Panc1 (cell line): Measurements from ENCODE around the gene IL17RE. TPM values are rescaled to one million over a fixed set of nuclear protein-coding genes. Genes with fewer than 3 reads are reported as not detected.
A peak's percentile ranks its signal among the peaks of the same experiment; 100 is the strongest.

Experiments used
- ATAC-seq: fragments of 200-7000 bp; cut with Tn5 transposase; 2 replicates; pipeline ENCODE4 v1.9.1; 2020; ENCODE audit warnings: mild to moderate bottlenecking, moderate library complexity
- BruUV-seq: library from RNA; stranded (reverse); fragments of 400-500 nt; replicated peaks from 2 replicates; lab custom pipeline; 2021; lab: Mats Ljungman, UMichigan
- CTCF ChIA-PET: fragments of 300-600 bp; sonication (Branson Sonifier 250); formaldehyde crosslinking; loops from one replicate; lab custom pipeline; 2022; ENCODE audit warnings: antibody characterized with exemption; lab: Charles Lee
- POLR2A ChIA-PET: fragments of 300-600 bp; sonication (Branson Sonifier 250); formaldehyde crosslinking; loops from one replicate; lab custom pipeline; 2022; ENCODE audit warnings: antibody characterized with exemption; lab: Charles Lee
- DNase-seq: peaks from one replicate; pipeline ENCODE4 v3.0.0-alpha.2; 2010; ENCODE audit warnings: low read depth, low spot score
- H3K27ac ChIP-seq: 2 replicates; pipeline ENCODE4 v1.5.1; 2011; ENCODE audit warnings: mild to moderate bottlenecking, low read length, inconsistent platforms
- H3K27me3 ChIP-seq: fragments of 200-500 bp; sonication (Bioruptor generic); 2 replicates; pipeline ENCODE4 v1.6.0; 2014; ENCODE audit warnings: low read length, inconsistent platforms; ENCODE audit not compliant: control insufficient read depth, insufficient read depth
- H3K36me3 ChIP-seq: fragments of 200-500 bp; sonication (Bioruptor generic); 2 replicates; pipeline ENCODE4 v1.5.1; 2014; ENCODE audit warnings: inconsistent platforms, mild to moderate bottlenecking, low read length, moderate library complexity; ENCODE audit not compliant: control insufficient read depth, insufficient read depth
- H3K4me1 ChIP-seq: 2 replicates; pipeline ENCODE4 v1.5.1; 2011; ENCODE audit warnings: inconsistent platforms, mild to moderate bottlenecking, low read length, moderate library complexity; ENCODE audit not compliant: control insufficient read depth, insufficient read depth
- H3K4me3 ChIP-seq, 2 experiments: 2 replicates each; pipeline ENCODE4 v1.5.1; 2011 to 2012; ENCODE audit warnings: low read depth in 2 of 2, low read length in 2 of 2, mild to moderate bottlenecking in 2 of 2, inconsistent platforms in 1 of 2, moderate library complexity in 1 of 2
- H3K9me3 ChIP-seq: fragments of 200-500 bp; sonication (Bioruptor generic); 2 replicates; pipeline ENCODE4 v1.5.1; 2014; ENCODE audit warnings: low read depth, mild to moderate bottlenecking, inconsistent platforms, low read length, moderate library complexity; ENCODE audit not compliant: control insufficient read depth, insufficient read depth
- POLR2AphosphoS5 ChIP-seq: IDR thresholded peaks from 2 replicates; pipeline ENCODE4 v1.6.1; 2012; ENCODE audit warnings: mild to moderate bottlenecking, low read depth, low read length, moderate library complexity
- SIN3A ChIP-seq: IDR thresholded peaks from 2 replicates; pipeline ENCODE4 v1.6.1; 2012; ENCODE audit warnings: low read depth, mild to moderate bottlenecking, low read length, moderate library complexity, borderline replicate concordance; ENCODE audit not compliant: insufficient read depth
- TCF7L2 ChIP-seq: IDR thresholded peaks from 2 replicates; pipeline ENCODE4 v1.6.1; 2011; ENCODE audit warnings: mild to moderate bottlenecking, low read depth, low read length, inconsistent platforms
- in situ Hi-C: cut with HindIII; loops from 2 replicates; pipeline ENCODE4 v1.10.0; 2016; ENCODE audit warnings: low sequenced_read_pairs, low pct_unique_long_range_greater_than_20kb
- intact Hi-C: fragments of 100-400 bp; cut with micrococcal nuclease; formaldehyde crosslinking; loops from one replicate; pipeline ENCODE4 v1.10.0; 2022; ENCODE audit not compliant: unreplicated experiment
- total RNA-seq: library from RNA; stranded (reverse); gene quantifications from one replicate; pipeline ENCODE4 v1.2.1, GENCODE V29; 2021; ENCODE audit not compliant: unreplicated experiment
- TF ChIP-seq, protein P1 (sequence below): fragments of 450-650 bp; IDR thresholded peaks from 2 replicates; pipeline ENCODE4 v1.5.1; 2017; ENCODE audit warnings: mild to moderate bottlenecking
- TF ChIP-seq, protein P2 (sequence below), 2 experiments: IDR thresholded peaks; 2 replicates each; pipeline ENCODE4 v1.6.1; 2011 to 2012; ENCODE audit warnings: low read depth in 2 of 2, control low read depth in 1 of 2, low read length in 1 of 2, mild to moderate bottlenecking in 1 of 2, moderate library complexity in 1 of 2; ENCODE audit not compliant: insufficient read depth in 1 of 2

The IL17RE gene
- total RNA-seq, 1 experiment from 2014 or later = 1.1 TPM

DNA sequence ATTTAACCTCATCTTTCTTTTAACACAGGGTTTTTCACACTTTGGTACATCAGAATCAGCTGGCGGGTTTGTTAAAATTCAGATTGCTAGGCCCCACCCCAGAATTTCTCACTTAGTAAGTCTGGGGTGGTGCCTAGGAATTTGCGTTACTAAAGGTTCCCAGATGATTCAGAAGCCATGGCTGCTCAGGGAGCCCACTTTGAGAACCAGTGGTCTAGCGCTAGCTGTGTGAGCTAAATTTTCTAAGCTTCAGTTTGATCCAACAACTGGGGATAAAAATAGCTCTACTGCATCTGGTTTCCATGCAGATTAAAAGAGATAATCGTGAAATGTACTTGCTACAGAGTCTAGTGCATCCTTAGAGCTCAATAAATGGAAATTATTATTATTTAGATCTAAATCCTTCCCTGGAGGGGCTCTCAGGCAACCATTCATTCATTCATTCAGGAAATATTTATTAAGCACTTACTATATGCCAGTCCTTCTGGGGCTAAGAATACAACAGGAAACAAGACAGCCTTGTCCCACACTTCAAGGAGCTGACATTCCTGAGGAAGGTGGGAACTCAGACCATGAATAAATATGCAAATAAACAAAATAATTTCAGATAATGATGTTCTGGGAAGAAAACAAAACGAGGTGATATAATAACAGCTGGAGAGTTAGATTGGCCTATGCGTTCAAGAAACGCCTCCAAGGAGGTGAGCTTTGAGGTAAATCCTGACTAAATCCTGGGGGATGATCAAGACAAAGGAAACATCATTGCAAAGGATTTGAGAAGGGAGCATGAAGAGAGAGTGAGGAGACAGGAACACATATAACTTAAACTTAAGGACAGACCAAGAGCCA is 18.7 kb upstream of the IL17RE start:
- Histone ChIP-seq H3K4me3 (no peak overlapping the region), H3K27me3 (no peaks in the 10 kb centered on the region), H3K36me3 (no peaks in the 10 kb centered on the region), H3K27ac (0 out of 2 replicates have a peak overlapping the region, but pooled peaks have one; percentile 48), H3K9me3 (no peaks in the 10 kb centered on the region), H3K4me1 (peaks cover 12% of the 10 kb centered on the region)
- DNase-seq = no peak
- ChIA-PET CTCF (interaction anchor here (0.6 kb wide), 1 partner anchor 32 kb away, joined by 5 read pairs; no protein-coding TSS in a partner anchor), POLR2A (no interaction called here)
- in situ Hi-C loops = no loop called here
- BruUV-seq = no TSS peak
- intact Hi-C loops = no loop called here
- ATAC-seq = 0 out of 2 replicates have a peak, but pooled peaks have one; percentile 14
- no peak for TF ChIP-seq POLR2AphosphoS5
- TF ChIP-seq, protein P1, sequence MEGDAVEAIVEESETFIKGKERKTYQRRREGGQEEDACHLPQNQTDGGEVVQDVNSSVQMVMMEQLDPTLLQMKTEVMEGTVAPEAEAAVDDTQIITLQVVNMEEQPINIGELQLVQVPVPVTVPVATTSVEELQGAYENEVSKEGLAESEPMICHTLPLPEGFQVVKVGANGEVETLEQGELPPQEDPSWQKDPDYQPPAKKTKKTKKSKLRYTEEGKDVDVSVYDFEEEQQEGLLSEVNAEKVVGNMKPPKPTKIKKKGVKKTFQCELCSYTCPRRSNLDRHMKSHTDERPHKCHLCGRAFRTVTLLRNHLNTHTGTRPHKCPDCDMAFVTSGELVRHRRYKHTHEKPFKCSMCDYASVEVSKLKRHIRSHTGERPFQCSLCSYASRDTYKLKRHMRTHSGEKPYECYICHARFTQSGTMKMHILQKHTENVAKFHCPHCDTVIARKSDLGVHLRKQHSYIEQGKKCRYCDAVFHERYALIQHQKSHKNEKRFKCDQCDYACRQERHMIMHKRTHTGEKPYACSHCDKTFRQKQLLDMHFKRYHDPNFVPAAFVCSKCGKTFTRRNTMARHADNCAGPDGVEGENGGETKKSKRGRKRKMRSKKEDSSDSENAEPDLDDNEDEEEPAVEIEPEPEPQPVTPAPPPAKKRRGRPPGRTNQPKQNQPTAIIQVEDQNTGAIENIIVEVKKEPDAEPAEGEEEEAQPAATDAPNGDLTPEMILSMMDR = no peak
- TF ChIP-seq, protein P2, sequence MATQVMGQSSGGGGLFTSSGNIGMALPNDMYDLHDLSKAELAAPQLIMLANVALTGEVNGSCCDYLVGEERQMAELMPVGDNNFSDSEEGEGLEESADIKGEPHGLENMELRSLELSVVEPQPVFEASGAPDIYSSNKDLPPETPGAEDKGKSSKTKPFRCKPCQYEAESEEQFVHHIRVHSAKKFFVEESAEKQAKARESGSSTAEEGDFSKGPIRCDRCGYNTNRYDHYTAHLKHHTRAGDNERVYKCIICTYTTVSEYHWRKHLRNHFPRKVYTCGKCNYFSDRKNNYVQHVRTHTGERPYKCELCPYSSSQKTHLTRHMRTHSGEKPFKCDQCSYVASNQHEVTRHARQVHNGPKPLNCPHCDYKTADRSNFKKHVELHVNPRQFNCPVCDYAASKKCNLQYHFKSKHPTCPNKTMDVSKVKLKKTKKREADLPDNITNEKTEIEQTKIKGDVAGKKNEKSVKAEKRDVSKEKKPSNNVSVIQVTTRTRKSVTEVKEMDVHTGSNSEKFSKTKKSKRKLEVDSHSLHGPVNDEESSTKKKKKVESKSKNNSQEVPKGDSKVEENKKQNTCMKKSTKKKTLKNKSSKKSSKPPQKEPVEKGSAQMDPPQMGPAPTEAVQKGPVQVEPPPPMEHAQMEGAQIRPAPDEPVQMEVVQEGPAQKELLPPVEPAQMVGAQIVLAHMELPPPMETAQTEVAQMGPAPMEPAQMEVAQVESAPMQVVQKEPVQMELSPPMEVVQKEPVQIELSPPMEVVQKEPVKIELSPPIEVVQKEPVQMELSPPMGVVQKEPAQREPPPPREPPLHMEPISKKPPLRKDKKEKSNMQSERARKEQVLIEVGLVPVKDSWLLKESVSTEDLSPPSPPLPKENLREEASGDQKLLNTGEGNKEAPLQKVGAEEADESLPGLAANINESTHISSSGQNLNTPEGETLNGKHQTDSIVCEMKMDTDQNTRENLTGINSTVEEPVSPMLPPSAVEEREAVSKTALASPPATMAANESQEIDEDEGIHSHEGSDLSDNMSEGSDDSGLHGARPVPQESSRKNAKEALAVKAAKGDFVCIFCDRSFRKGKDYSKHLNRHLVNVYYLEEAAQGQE (IDR thresholded peaks at IDR 0.05; ENCODE audit: insufficient read depth in 1 of 2, low read depth in 2 of 2, low read length in 1 of 2) = no peak
- no peak for TF ChIP-seq SIN3A
- TF ChIP-seq TCF7L2 = no peak

DNA sequence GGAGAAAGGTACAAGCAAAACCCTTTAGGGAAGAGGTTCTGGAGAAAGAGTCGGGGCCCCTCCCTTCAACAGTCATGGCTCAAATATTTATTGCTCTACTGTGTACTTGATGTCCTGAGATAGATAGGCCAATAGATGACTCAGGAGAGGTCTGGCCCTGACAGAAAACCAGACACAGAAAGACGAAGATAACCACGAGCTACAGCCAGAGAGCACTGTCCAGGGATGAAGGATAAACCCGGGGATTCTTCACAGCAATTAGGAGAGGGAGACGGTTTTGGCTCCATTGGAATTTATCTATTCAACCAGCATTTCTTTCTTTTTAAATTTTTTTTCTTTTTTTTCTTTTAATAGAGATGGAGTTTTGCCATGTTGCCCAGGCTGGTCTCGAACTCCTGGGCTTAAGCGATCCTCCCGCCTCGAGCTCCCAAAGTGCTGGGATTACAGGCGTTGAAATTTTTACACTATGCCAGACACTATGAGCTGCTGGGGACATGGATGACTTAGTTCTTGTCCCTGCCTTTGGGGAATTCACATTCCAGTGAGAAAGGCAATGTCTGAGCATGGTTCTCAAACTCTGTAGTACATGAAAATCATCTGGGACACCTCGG is 18.0 kb upstream of the IL17RE start:
- no peak overlapping the region for H3K27ac ChIP-seq
- ChIA-PET CTCF (interaction anchor here (0.5 kb wide), 1 partner anchor 19 kb away, joined by 3 read pairs; no protein-coding TSS in a partner anchor), POLR2A (interaction anchor here (0.6 kb wide), 1 partner anchor 155 kb away, joined by 11 read pairs; no protein-coding TSS in a partner anchor)
- no peaks in the 10 kb centered on the region for H3K9me3 ChIP-seq
- intact Hi-C loops (no loop called here), in situ Hi-C loops (no loop called here)
- peak; percentile 94 for ATAC-seq
- H3K36me3 ChIP-seq = no peaks in the 10 kb centered on the region
- peak; percentile 41 for DNase-seq
- BruUV-seq = no TSS peak
- no peak for TF ChIP-seq SIN3A
- TF ChIP-seq, protein P1 = no peak
- no peak for TF ChIP-seq TCF7L2
- TF ChIP-seq POLR2AphosphoS5 = no peak
- TF ChIP-seq, protein P2 (IDR thresholded peaks at IDR 0.05; ENCODE audit: insufficient read depth in 1 of 2, low read depth in 2 of 2, low read length in 1 of 2) = no peak
- H3K27me3 ChIP-seq = no peaks in the 10 kb centered on the region
- peaks cover 12% of the 10 kb centered on the region for H3K4me1 ChIP-seq
- no peak overlapping the region for H3K4me3 ChIP-seq
